Endodermal cell (in vitro differentiated cells): ENCODE measurements around the gene NACA2. TPM values are rescaled to one million over a fixed set of nuclear protein-coding genes. Genes with fewer than 3 reads are reported as not detected.

ENCODE experiments used
- DNase-seq: peaks from one replicate; pipeline ENCODE4 v3.0.0-alpha.2; 2017
- H3K27ac ChIP-seq: 2 replicates; pipeline ENCODE4 v1.5.1; 2013; ENCODE audit warnings: mild to moderate bottlenecking, low read depth, low read length, moderate library complexity
- H3K27me3 ChIP-seq: 2 replicates; pipeline ENCODE4 v1.6.1; 2013; ENCODE audit warnings: mild to moderate bottlenecking, low read length, moderate library complexity; ENCODE audit not compliant: insufficient read depth, control insufficient read depth, poor library complexity, severe bottlenecking
- H3K36me3 ChIP-seq: 2 replicates; pipeline ENCODE4 v1.7.0; 2013; ENCODE audit warnings: mild to moderate bottlenecking, low read length, moderate library complexity; ENCODE audit not compliant: control insufficient read depth, insufficient read depth
- H3K4me1 ChIP-seq: one replicate; pipeline ENCODE4 v1.7.0; 2013; ENCODE audit warnings: low read length; ENCODE audit not compliant: control insufficient read depth, insufficient read depth
- H3K4me3 ChIP-seq: 2 replicates; pipeline ENCODE4 v1.5.1; 2013; ENCODE audit warnings: mild to moderate bottlenecking, low read length, moderate library complexity
- H3K9ac ChIP-seq: 2 replicates; pipeline ENCODE4 v1.6.1; 2013; ENCODE audit warnings: mild to moderate bottlenecking, low read length, moderate library complexity; ENCODE audit not compliant: poor library complexity, severe bottlenecking; ENCODE audit errors: extremely low read depth
- H3K9me3 ChIP-seq: 2 replicates; pipeline ENCODE4 v1.6.1; 2013; ENCODE audit warnings: mild to moderate bottlenecking, low read length, moderate library complexity; ENCODE audit not compliant: control insufficient read depth
- H3K27ac Mint-ChIP-seq: 2 replicates; pipeline ENCODE4 v1.8.0; 2020; ENCODE audit warnings: mixed read lengths
- H3K27me3 Mint-ChIP-seq: 2 replicates; pipeline ENCODE4 v1.8.0; 2021; ENCODE audit warnings: mild to moderate bottlenecking, mixed read lengths; ENCODE audit not compliant: insufficient read depth
- H3K36me3 Mint-ChIP-seq: 2 replicates; pipeline ENCODE4 v1.8.0; 2020; ENCODE audit warnings: low read depth, mixed read lengths
- H3K4me1 Mint-ChIP-seq: 2 replicates; pipeline ENCODE4 v1.8.0; 2020; ENCODE audit warnings: mixed read lengths
- H3K4me3 Mint-ChIP-seq: 2 replicates; pipeline ENCODE4 v1.8.0; 2020; ENCODE audit warnings: mild to moderate bottlenecking, moderate library complexity, mixed read lengths
- H3K9me3 Mint-ChIP-seq: 2 replicates; pipeline ENCODE4 v1.8.0; 2020; ENCODE audit warnings: mild to moderate bottlenecking, mixed read lengths
- WGBS, 2 experiments: methylation state at CpG; one replicate each; pipeline versions ENCODE4 v1.1.5 to v1.1.7; 2013; ENCODE audit warnings: missing lambda C conversion rate in 2 of 2, mixed read lengths in 1 of 2; ENCODE audit not compliant: insufficient coverage in 1 of 2, insufficient read length in 1 of 2; 5-methylcytosine and 5-hydroxymethylcytosine counted together
- total RNA-seq, 2 donors: library from RNA; stranded (reverse); fragmentation: NEBNext Ultra II Directional in 1 of 2; extraction: Animal tissue kit (Norgen Biotek cat#: 25700) in 1 of 2; gene quantifications; 2 replicates in 1 of 2; 3 replicates in 1 of 2; pipeline ENCODE4 v1.2.1, GENCODE V29; 2021
- TF ChIP-seq, protein P1 (sequence below): fragments of 200-600 bp; sonication (generic); conservative IDR thresholded peaks from 2 replicates; pipeline ENCODE4 v1.5.0; 2021; ENCODE audit warnings: antibody characterized with exemption, mild to moderate bottlenecking

NACA2 gene
- total RNA-seq, 2 donors from 2014 or later, result not detected

DNA sequence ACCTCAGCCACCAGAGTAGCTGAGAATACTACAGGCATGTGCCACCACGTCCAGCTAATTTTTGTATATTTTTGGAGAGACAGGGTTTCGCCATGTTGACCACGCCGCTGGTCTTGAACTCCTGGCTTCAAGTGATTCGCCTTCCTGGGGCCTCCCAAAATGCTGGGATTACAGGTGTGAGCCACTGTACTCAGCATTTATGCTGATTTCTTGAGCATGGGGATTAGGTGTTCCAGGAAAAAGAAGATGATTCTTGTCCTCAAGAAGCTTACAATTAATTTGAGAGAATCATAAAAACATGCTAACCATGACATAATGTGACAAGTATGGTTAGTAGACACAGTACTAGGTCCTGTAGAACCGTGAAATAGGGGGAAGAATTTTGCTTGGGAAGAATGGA, 30.9 kb downstream of the NACA2 start:
- H3K27me3 Mint-ChIP-seq, result peaks cover 3% of the 10 kb centered on the region
- no peaks in the 10 kb centered on the region for H3K36me3 Mint-ChIP-seq
- 91 to 95% methylated on average over 5 to 6 of the region's 6 CpGs for WGBS, 2 experiments

DNA sequence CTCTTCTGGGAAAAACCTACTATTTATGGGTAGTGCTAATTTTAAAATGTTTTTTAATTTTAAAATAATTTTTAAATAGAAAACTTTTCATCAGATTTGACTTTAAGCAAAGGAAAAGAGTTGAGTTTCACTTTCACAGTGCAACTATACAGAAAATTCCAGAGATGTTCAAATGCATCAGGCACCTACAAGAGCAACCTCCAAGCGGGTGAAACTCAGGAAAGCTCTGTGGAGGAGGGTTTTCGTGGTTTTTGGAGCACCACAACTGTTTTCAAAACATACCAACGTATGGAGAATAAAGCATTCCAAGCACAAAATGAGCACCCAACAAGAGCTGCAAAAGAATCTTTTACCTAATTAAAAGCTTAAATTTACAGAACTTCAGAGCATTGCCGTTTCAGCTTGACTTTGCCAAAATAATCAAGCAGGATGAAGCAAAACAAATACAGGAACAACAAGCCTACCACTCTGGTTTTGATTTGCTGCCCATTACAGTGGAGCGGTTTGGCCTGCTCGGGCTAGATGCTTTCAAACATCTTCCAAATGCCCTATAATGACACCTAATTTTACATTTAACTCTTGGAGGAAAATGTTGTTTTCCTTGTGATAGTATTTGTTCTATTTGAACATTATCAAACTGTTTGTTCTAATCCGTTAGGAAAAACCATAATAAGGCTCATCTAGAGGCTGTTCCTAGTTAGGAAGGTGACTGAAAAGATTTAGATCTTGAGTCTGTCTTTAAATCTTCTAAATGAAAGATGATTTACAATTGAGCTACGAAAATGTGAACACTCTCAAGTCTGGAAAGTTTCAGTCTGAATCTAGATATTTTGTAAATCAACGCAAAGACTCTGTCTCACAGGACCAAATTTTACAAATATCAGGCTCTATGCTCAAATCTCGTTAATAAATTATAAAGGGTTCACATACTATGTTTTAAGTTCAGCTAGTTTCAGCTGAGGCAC, 34.5 kb downstream of the NACA2 start:
- no peaks in the 10 kb centered on the region for H3K4me1 Mint-ChIP-seq
- WGBS, 2 experiments, result 87 to 91% methylated on average over 8 to 10 of the region's 10 CpGs
- H3K36me3 Mint-ChIP-seq, result no peaks in the 10 kb centered on the region
- Histone ChIP-seq H3K9ac (no peak overlapping the region), H3K27me3 (peaks cover 32% of the 10 kb centered on the region), H3K36me3 (no peaks in the 10 kb centered on the region), H3K9me3 (no peaks in the 10 kb centered on the region), H3K4me3 (no peak overlapping the region), H3K27ac (no peak overlapping the region), H3K4me1 (no peaks in the 10 kb centered on the region)
- H3K4me3 Mint-ChIP-seq, result no peak overlapping the region
- no peaks in the 10 kb centered on the region for H3K9me3 Mint-ChIP-seq
- DNase-seq, result no peak
- H3K27me3 Mint-ChIP-seq, result no peaks in the 10 kb centered on the region
- TF ChIP-seq, protein P1, sequence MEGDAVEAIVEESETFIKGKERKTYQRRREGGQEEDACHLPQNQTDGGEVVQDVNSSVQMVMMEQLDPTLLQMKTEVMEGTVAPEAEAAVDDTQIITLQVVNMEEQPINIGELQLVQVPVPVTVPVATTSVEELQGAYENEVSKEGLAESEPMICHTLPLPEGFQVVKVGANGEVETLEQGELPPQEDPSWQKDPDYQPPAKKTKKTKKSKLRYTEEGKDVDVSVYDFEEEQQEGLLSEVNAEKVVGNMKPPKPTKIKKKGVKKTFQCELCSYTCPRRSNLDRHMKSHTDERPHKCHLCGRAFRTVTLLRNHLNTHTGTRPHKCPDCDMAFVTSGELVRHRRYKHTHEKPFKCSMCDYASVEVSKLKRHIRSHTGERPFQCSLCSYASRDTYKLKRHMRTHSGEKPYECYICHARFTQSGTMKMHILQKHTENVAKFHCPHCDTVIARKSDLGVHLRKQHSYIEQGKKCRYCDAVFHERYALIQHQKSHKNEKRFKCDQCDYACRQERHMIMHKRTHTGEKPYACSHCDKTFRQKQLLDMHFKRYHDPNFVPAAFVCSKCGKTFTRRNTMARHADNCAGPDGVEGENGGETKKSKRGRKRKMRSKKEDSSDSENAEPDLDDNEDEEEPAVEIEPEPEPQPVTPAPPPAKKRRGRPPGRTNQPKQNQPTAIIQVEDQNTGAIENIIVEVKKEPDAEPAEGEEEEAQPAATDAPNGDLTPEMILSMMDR, result no peak
- H3K27ac Mint-ChIP-seq, result no peak overlapping the region

More for the DNA sequence above, 30.9 kb downstream of the NACA2 start:
- H3K4me3 Mint-ChIP-seq, result no peak overlapping the region
- no peaks in the 10 kb centered on the region for H3K4me1 Mint-ChIP-seq
- H3K9me3 ChIP-seq, result no peaks in the 10 kb centered on the region
- no peak overlapping the region for H3K27ac ChIP-seq
- no peak overlapping the region for H3K4me3 ChIP-seq
- no peak overlapping the region for H3K27ac Mint-ChIP-seq
- no peaks in the 10 kb centered on the region for H3K9me3 Mint-ChIP-seq
- peaks cover 21% of the 10 kb centered on the region for H3K27me3 ChIP-seq
- no peak overlapping the region for H3K9ac ChIP-seq
- H3K36me3 ChIP-seq, result no peaks in the 10 kb centered on the region
- no peaks in the 10 kb centered on the region for H3K4me1 ChIP-seq
- TF ChIP-seq, protein P1, result no peak
- DNase-seq, result no peak

DNA sequence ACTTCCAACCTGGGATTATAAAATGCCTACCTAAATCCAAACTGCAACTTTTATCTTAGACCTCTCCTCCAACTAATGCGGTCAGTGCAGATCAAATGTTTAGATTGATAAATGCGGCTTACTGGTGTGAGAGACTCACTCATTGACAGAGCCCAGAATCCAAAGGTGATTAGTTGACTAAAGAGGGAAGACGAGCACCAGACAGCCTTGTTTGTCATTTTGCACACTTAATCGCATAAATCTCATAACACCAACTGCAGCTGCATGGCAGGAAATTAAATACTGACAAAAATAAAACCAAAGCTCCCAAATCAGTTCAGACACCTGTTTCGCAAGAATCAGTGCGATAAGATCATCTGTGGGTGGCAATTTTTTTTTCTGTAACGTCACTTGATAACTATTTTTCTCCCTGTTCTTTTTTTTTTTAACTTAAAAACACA, 35.9 kb downstream of the NACA2 start:
- no peaks in the 10 kb centered on the region for H3K36me3 Mint-ChIP-seq
- no peak overlapping the region for H3K4me3 ChIP-seq

More for the DNA sequence above, 35.9 kb downstream of the NACA2 start:
- Histone ChIP-seq H3K36me3 (no peaks in the 10 kb centered on the region), H3K4me1 (no peaks in the 10 kb centered on the region), H3K27me3 (peaks cover 32% of the 10 kb centered on the region), H3K9me3 (no peaks in the 10 kb centered on the region), H3K27ac (no peak overlapping the region), H3K9ac (no peak overlapping the region)
- DNase-seq, result no peak
- WGBS, 2 experiments, result 84 to 97% methylated on average over 4 to 7 of the region's 7 CpGs
- Mint-ChIP-seq H3K4me1 (no peaks in the 10 kb centered on the region), H3K27ac (no peak overlapping the region), H3K4me3 (no peak overlapping the region), H3K27me3 (no peaks in the 10 kb centered on the region), H3K9me3 (no peaks in the 10 kb centered on the region)
- TF ChIP-seq, protein P1, result no peak
